ENCODE data around the gene KNDC1. TPM values are rescaled to one million over a fixed set of nuclear protein-coding genes. Genes with fewer than 3 reads are reported as not detected.

Gene KNDC1
- total and polyA plus RNA-seq, 10 of the 15 experiments (the other 5 are each of a cell fraction or from before 2014, with no cell fraction given): 0.03 to 0.11 (median 0.05) TPM; not detected in 7

- ChIA-PET RAD21 (ENCODE audit: unreplicated experiment) (no interaction called here), CTCF (no interaction called here), SMC1A (ENCODE audit: uncharacterized antibody, unreplicated experiment) (no interaction called here), POLR2A (no interaction called here)
- FAIRE-seq (no peak), DNase-seq (ENCODE audit: low read depth, low spot score) (no peak), ATAC-seq (no peak)
- no peak for TF ChIP-seq SRF (IDR thresholded peaks at IDR 0.05; ENCODE audit: low read depth in 2 of 2, low read length in 2 of 2)
- TF ChIP-seq SMAD1 (IDR thresholded peaks at IDR 0.05; ENCODE audit: low read depth, partially characterized antibody): no peak
- TF ChIP-seq ZBED1 (IDR thresholded peaks at IDR 0.05; ENCODE audit: borderline replicate concordance): no peak
- no peak for TF ChIP-seq ZNF217 (IDR thresholded peaks at IDR 0.05)
- TF ChIP-seq ZSCAN29 (IDR thresholded peaks at IDR 0.05): no peak
- no peak for TF ChIP-seq GATAD2B (conservative IDR thresholded peaks at IDR 0.05; ENCODE audit: low read depth)
- TF ChIP-seq ZZZ3 (IDR thresholded peaks at IDR 0.05; ENCODE audit: control insufficient read depth, insufficient read length, low read depth): no peak
- no peak for TF ChIP-seq MEF2B (IDR thresholded peaks at IDR 0.05; ENCODE audit: partially characterized antibody, poor library complexity, severe bottlenecking)
- no peak for TF ChIP-seq RBBP5 (conservative IDR thresholded peaks at IDR 0.05)
- no peak for TF ChIP-seq GABPA (IDR thresholded peaks at IDR 0.05; ENCODE audit: low read depth)
- TF ChIP-seq SUZ12 (IDR thresholded peaks at IDR 0.05; ENCODE audit: unreplicated experiment): no peak
- peaks cover 4% of the 10 kb centered on the region; the same call in 1 of the 3 replicates for H3K9me3 ChIP-seq (replicated peaks; ENCODE audit: control insufficient read depth, insufficient read depth, low read length)
- BruUV-seq (replicated peaks): no TSS peak
- intact Hi-C loops (cut with micrococcal nuclease; ENCODE audit: unreplicated experiment) (no loop called here), in situ Hi-C loops (cut with MboI) (no loop called here)
- no peaks in the 10 kb centered on the region for H3K36me3 ChIP-seq (ENCODE audit: control insufficient read depth in 2 of 2, insufficient read depth in 2 of 2, low read length in 1 of 2)
- no peaks in the 10 kb centered on the region for H3K27me3 ChIP-seq (replicated peaks in 1 of 2; ENCODE audit: control insufficient read depth in 2 of 2, insufficient read depth in 2 of 2, low read length in 1 of 2)
- no peak overlapping the region for H3K27ac ChIP-seq (ENCODE audit: control insufficient read depth, insufficient read depth)
- WGBS (ENCODE audit: insufficient coverage, insufficient replicate concordance, low lambda C conversion rate, missing lambda C conversion rate): 40% methylated on average over 13 of the region's 13 CpGs
- no peaks in the 10 kb centered on the region for H3K79me2 ChIP-seq (ENCODE audit: control insufficient read depth, insufficient read depth, low read length)
- H2AFZ ChIP-seq (ENCODE audit: control insufficient read depth, low read depth, low read length): no peak overlapping the region
- no peak overlapping the region for H3K4me3 ChIP-seq
- H3K4me2 ChIP-seq (ENCODE audit: control insufficient read depth, insufficient read depth): no peak overlapping the region
- no peaks in the 10 kb centered on the region for H4K20me1 ChIP-seq (ENCODE audit: control insufficient read depth, insufficient read depth)
- H3K9ac ChIP-seq (ENCODE audit: control insufficient read depth, insufficient read depth, low read length): no peak overlapping the region
- H3K4me1 ChIP-seq (ENCODE audit: control insufficient read depth, insufficient read depth, low read length): no peaks in the 10 kb centered on the region
These were observed 44.6 kb upstream of the KNDC1 start for GRCh38 chr10:133115453-133115842.
